ENCODE data around the gene AUTS2. TPM values are rescaled to one million over a fixed set of nuclear protein-coding genes. Genes with fewer than 3 reads are reported as not detected.

AUTS2 gene
- total and polyA plus RNA-seq, 2 of the 8 experiments (the other 6 are each of a cell fraction or from before 2014, with no cell fraction given), result 25.9 to 101 TPM

DNA sequence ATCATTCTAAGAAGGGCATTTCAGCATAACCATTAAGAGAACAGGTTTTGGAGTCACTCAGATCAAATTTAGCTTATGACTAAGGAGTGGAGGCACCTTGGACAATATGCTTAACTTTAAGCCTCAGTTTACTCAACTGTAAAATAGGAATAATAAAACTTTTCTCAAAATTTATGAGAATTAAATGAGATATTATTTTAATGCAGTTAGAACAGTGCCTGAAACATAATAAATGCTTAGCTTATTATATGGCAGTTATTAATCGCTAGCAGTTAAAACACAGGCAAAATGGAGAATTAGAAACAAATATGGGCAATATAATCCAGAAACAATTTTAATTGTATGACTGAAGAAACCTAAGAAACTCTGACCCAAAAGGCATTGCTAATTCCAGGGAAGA, 2.9 kb upstream of the AUTS2 start (continued):
- TF ChIP-seq, protein P1, sequence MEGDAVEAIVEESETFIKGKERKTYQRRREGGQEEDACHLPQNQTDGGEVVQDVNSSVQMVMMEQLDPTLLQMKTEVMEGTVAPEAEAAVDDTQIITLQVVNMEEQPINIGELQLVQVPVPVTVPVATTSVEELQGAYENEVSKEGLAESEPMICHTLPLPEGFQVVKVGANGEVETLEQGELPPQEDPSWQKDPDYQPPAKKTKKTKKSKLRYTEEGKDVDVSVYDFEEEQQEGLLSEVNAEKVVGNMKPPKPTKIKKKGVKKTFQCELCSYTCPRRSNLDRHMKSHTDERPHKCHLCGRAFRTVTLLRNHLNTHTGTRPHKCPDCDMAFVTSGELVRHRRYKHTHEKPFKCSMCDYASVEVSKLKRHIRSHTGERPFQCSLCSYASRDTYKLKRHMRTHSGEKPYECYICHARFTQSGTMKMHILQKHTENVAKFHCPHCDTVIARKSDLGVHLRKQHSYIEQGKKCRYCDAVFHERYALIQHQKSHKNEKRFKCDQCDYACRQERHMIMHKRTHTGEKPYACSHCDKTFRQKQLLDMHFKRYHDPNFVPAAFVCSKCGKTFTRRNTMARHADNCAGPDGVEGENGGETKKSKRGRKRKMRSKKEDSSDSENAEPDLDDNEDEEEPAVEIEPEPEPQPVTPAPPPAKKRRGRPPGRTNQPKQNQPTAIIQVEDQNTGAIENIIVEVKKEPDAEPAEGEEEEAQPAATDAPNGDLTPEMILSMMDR (IDR thresholded peaks at IDR 0.05; ENCODE audit: control extremely low read depth in 1 of 3, insufficient read depth in 1 of 3, low read depth in 1 of 3, low read length in 3 of 3), result no peak
- TF ChIP-seq EGR1 (IDR thresholded peaks at IDR 0.05; ENCODE audit: borderline replicate concordance, low read depth, low read length) (no peak), SP1 (IDR thresholded peaks at IDR 0.05; ENCODE audit: low read depth, low read length) (no peak), SIN3A (conservative IDR thresholded peaks at IDR 0.05 in 1 of 2, IDR thresholded peaks at IDR 0.05 in 1 of 2; ENCODE audit: low read depth in 1 of 2, low read length in 2 of 2) (no peak), SIX5 (IDR thresholded peaks at IDR 0.05; ENCODE audit: low read depth, low read length) (no peak), POU5F1 (IDR thresholded peaks at IDR 0.05; ENCODE audit: low read depth, low read length) (no peak), TCF12 (IDR thresholded peaks at IDR 0.05; ENCODE audit: low read depth, low read length) (no peak)
- TF ChIP-seq, protein P2, sequence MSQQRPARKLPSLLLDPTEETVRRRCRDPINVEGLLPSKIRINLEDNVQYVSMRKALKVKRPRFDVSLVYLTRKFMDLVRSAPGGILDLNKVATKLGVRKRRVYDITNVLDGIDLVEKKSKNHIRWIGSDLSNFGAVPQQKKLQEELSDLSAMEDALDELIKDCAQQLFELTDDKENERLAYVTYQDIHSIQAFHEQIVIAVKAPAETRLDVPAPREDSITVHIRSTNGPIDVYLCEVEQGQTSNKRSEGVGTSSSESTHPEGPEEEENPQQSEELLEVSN (IDR thresholded peaks at IDR 0.05), result no peak
